GM19324 (cell line): ENCODE results near the gene RERE.
"Not testable (repeated sequence)": the region's sequence is repeated elsewhere in the genome, so short reads cannot be mapped to it uniquely, and the experiment has no call there.

Experiments used
- ATAC-seq: cut with Tn5 transposase; IDR thresholded peaks from one replicate; pipeline ENCODE4 v1.9.1; 2021; ENCODE audit warnings: mild to moderate bottlenecking, moderate library complexity; ENCODE audit not compliant: unreplicated experiment, low FRiP score

The RERE gene

GRCh38 chr1:8467308-8467707, 350.1 kb downstream of the RERE start:
- no peak for ATAC-seq

- no peak for ATAC-seq
These were observed 351.7 kb downstream of the RERE start for GRCh38 chr1:8465692-8466091.

GRCh38 chr1:8465013-8465412, 352.4 kb downstream of the RERE start:
- ATAC-seq: no peak

- no peak for ATAC-seq
These were observed 353.1 kb downstream of the RERE start for GRCh38 chr1:8464377-8464776.

- ATAC-seq: no peak
These were observed 354.1 kb downstream of the RERE start for GRCh38 chr1:8463144-8463927.

GRCh38 chr1:8462371-8462892, 355.0 kb downstream of the RERE start:
- no peak for ATAC-seq

GRCh38 chr1:8461351-8462110, 355.9 kb downstream of the RERE start:
- no peak for ATAC-seq

GRCh38 chr1:8460784-8461183, 356.7 kb downstream of the RERE start:
- no peak for ATAC-seq

- ATAC-seq: no peak
These were observed 357.3 kb downstream of the RERE start for GRCh38 chr1:8460132-8460544.

GRCh38 chr1:8458607-8459006, 358.8 kb downstream of the RERE start:
- no peak for ATAC-seq

GRCh38 chr1:8457760-8458381, 359.6 kb downstream of the RERE start:
- ATAC-seq: no peak

- ATAC-seq: no peak
These were observed 360.4 kb downstream of the RERE start for GRCh38 chr1:8456991-8457390.

GRCh38 chr1:8456308-8456912, 361.0 kb downstream of the RERE start:
- ATAC-seq: no peak

GRCh38 chr1:8455700-8456307, 361.6 kb downstream of the RERE start:
- ATAC-seq: no peak

GRCh38 chr1:8450312-8450711, 367.1 kb downstream of the RERE start:
- ATAC-seq: no peak

- ATAC-seq: no peak
These were observed 368.4 kb downstream of the RERE start for GRCh38 chr1:8448911-8449661.

GRCh38 chr1:8448505-8448904, 368.9 kb downstream of the RERE start:
- ATAC-seq: not testable (repeated sequence)

- ATAC-seq: no peak
These were observed 369.8 kb downstream of the RERE start for GRCh38 chr1:8447616-8448150.

- ATAC-seq: not testable (repeated sequence)
These were observed 371.3 kb downstream of the RERE start for GRCh38 chr1:8446119-8446518.
